IgD-negative memory B cell (primary cell): ENCODE data around the gene OLIG3. TPM values are rescaled to one million over a fixed set of nuclear protein-coding genes. Genes with fewer than 3 reads are reported as not detected.

Source experiments
- H3K27ac Mint-ChIP-seq, 3 donors: one replicate each; pipeline ENCODE4 v1.8.0; 2020 to 2022; ENCODE audit warnings: mild to moderate bottlenecking in 3 of 3, mixed read lengths in 3 of 3, moderate library complexity in 1 of 3
- H3K27me3 Mint-ChIP-seq: one replicate; pipeline ENCODE4 v1.8.0; 2021; ENCODE audit warnings: mixed read lengths
- H3K36me3 Mint-ChIP-seq: one replicate; pipeline ENCODE4 v1.8.0; 2020; ENCODE audit warnings: mild to moderate bottlenecking, mixed read lengths
- H3K4me1 Mint-ChIP-seq, 3 donors: one replicate each; pipeline ENCODE4 v1.8.0; 2020 to 2022; ENCODE audit warnings: mixed read lengths in 3 of 3, mild to moderate bottlenecking in 1 of 3
- H3K4me3 Mint-ChIP-seq, 4 donors: one replicate each; pipeline ENCODE4 v1.8.0; 2020 to 2022; ENCODE audit warnings: mild to moderate bottlenecking in 4 of 4, mixed read lengths in 4 of 4, moderate library complexity in 3 of 4
- H3K9me3 Mint-ChIP-seq, 3 donors: one replicate each; pipeline ENCODE4 v1.8.0; 2020 to 2021; ENCODE audit warnings: mixed read lengths in 3 of 3, mild to moderate bottlenecking in 1 of 3
- polyA plus RNA-seq: library from polyadenylated mRNA; unstranded; fragments of 300-500 nt; fragmentation: Illumina TruSeq; gene quantifications from one replicate; pipeline ENCODE4 v1.2.3, GENCODE V29; 2021

Gene OLIG3
- polyA plus RNA-seq, result not detected

DNA sequence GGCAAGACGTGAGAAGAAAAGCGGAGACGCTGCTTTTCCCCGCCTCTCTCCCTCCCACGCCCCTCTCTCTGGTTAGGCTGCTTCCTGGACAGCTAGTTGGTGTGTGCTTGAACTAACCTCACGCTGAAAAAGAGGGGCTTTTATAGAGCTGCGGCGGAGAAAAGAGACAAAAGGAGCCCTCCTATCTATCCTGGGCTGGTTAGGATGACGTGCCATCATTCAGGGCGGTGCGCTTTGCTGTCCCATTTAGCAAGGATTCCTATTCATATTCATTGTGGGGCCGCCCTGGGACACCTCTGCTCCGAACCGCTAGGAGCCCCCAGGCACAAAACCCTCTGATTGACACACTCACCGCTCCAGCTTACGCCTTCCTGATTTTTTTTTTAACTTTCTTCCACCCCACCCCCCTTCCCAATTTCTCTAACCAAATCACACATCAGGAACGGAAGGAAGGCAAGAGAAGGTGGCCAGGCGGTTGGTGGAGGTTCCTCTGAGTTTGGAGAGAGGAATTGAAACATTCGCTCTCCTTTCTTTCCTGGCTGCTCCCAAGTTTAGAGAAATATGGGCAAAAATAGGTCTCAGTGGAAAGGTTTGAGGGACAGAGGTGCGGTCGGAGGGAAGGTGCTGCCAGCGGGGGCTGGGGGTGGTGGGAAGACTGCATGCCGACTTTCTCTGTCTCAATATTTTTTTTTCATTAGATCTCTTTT is at the start of gene OLIG3:
OLIG3 (minus strand) TSS at position 114 of the 707 bp plus-strand sequence. CDS start 224 bp downstream, outside the sequence.
- Mint-ChIP-seq H3K4me1 (peaks cover 5 to 36% (median 27%) of the 10 kb centered on the region in 3 donors), H3K9me3 (peaks cover 0 to 11% (median 0%) of the 10 kb centered on the region in 3 donors), H3K36me3 (peaks cover 5% of the 10 kb centered on the region), H3K27ac (peak within 1 kb of the TSS; percentile 46 to 89 (median 82)), H3K4me3 (peak within 1 kb of the TSS; percentile 18 to 85 (median 61)), H3K27me3 (peaks cover 79% of the 10 kb centered on the region)

DNA sequence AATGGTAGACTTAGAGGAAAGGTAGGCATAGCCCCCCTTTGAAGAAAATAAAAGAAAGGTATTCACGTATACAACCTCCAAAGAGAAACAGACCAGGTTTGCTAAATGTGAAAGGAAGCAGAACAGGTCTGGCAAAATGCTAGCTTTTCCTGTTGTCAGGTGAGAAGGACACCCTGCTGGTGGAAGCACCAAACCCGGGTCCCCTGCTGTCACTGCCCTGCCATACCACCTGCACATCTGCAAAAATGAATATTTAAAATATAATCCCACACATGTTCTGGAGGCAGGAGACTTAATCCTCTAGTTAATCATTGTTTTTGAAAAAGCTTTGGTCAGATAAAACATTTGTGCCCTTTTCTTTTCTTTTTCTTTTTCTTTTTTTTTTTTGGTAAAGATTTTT is 48.9 kb upstream of the OLIG3 start:
- H3K4me3 Mint-ChIP-seq, result no peak overlapping the region
- H3K9me3 Mint-ChIP-seq, result no peaks in the 10 kb centered on the region
- no peak overlapping the region for H3K27ac Mint-ChIP-seq
- H3K27me3 Mint-ChIP-seq, result peaks cover 10% of the 10 kb centered on the region
- no peaks in the 10 kb centered on the region for H3K36me3 Mint-ChIP-seq
- H3K4me1 Mint-ChIP-seq, result no peaks in the 10 kb centered on the region

DNA sequence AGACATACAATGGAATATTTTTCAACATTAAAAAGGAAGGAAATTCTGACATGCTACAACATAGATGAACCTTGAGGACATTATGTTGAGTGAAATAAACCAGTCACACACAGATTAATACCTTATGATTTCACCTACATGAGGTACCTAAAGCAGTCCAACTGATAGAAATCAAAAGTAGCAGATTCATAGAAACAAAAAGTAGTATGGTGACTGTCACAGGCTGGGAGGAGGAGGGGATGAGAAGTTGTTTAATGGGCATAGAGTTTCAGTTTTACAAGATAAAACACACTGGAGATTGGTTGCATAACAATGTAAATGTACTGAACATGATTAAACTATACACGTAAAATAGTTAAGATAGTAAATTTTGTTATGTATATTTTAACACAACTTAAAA is 48.5 kb upstream of the OLIG3 start:
- no peak overlapping the region for H3K4me3 Mint-ChIP-seq
- H3K27ac Mint-ChIP-seq, result no peak overlapping the region
- H3K36me3 Mint-ChIP-seq, result no peaks in the 10 kb centered on the region
- H3K27me3 Mint-ChIP-seq, result peaks cover 10% of the 10 kb centered on the region
- H3K9me3 Mint-ChIP-seq, result no peaks in the 10 kb centered on the region
- H3K4me1 Mint-ChIP-seq, result no peaks in the 10 kb centered on the region

DNA sequence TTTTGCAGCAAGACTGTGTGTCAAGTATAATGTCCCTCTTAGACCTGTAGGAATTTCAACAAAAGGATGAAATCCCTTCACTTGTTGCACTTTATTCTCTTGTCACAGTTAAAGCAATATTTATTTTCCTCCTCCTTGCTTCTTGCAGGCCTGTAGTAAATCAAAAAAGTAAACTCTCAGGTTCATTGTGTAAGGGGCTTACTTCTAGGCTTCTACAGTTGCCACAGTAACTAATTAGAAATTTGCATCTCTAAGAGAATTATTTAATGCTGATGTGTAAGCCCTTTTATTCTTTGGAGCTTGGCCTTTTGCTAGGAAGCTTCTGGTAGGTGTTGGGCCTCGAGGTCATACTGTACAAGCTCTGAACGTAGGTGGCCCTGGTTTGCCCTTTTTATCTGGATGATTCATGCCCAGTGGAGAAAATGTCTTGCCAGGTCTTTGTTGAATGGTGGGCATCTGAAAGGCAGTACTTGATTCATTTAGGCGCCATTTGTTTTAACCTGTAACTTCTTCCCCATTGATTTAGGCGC is 47.4 kb upstream of the OLIG3 start:
- H3K27me3 Mint-ChIP-seq, result peaks cover 10% of the 10 kb centered on the region
- H3K9me3 Mint-ChIP-seq, result no peaks in the 10 kb centered on the region

DNA sequence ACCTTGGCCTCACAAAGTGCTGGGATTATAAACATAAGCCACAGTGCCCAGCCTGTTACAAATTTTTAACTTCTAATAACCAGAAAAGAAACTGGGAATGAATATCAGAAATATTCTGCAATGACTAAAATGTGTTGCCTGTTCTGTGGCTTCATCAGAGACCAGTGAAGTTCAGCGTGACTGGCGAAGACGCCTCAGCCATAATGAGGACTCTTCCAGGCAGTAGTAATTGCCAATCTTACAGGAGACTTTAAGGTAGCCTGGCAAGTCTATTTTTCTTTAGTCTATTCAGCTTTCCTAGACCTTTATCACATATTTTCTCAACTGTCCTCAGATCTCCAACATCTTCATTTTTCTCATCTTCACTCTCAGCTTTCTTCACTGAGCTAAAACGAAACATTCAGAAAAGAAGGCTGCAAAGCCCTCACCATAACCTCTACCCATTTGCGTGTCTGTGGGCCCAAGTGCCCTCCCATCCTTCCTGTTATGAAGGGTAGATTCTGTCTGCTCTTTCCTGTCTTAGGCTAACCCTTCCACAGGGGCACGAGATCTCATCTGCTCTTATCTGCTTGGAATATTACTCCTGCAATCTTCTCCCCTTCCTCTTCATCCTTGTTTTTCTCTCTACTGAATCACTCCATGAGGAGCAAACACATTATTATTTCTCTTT is 42.0 kb upstream of the OLIG3 start:
- Mint-ChIP-seq H3K4me1 (no peaks in the 10 kb centered on the region), H3K4me3 (no peak overlapping the region), H3K27me3 (peaks cover 15% of the 10 kb centered on the region), H3K9me3 (no peaks in the 10 kb centered on the region), H3K27ac (no peak overlapping the region), H3K36me3 (no peaks in the 10 kb centered on the region)

More for the DNA sequence above, 47.4 kb upstream of the OLIG3 start:
- no peaks in the 10 kb centered on the region for H3K36me3 Mint-ChIP-seq
- no peak overlapping the region for H3K27ac Mint-ChIP-seq
- H3K4me1 Mint-ChIP-seq, result no peaks in the 10 kb centered on the region
- H3K4me3 Mint-ChIP-seq, result no peak overlapping the region

DNA sequence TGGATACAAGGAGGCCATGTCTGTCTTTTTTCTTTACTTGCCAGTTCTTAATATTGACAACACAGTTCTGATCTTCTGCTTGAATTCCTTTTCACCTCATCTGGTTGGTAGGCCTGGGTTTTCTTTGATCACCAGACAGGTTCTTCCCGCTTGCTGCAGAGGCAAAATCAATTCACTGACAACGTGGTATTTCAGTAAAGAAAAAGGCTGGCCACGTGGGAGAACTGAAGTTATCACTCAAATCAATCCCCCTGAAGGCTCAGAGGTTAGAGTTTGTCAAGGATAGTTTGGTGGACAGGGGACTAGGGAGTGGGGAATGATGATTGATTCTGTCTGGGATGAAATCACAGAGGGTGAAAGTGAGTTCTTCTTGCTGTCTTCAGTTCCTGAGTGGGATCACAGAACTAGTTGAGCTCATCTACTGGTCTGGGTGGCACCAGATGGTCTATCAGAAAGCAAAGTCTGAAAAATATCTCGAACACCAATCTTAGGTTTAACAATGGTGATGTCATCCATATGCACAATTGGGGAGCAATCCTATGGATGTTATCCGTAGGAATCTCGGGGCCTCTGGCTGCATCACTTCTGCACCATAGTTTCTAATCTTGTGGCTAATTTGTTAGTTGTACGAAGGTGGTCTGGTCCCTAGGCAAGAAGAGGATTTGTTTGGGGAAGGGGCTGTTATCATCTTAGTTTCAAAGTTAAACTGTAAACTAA is 37.3 kb upstream of the OLIG3 start:
- H3K27ac Mint-ChIP-seq, result no peak overlapping the region

DNA sequence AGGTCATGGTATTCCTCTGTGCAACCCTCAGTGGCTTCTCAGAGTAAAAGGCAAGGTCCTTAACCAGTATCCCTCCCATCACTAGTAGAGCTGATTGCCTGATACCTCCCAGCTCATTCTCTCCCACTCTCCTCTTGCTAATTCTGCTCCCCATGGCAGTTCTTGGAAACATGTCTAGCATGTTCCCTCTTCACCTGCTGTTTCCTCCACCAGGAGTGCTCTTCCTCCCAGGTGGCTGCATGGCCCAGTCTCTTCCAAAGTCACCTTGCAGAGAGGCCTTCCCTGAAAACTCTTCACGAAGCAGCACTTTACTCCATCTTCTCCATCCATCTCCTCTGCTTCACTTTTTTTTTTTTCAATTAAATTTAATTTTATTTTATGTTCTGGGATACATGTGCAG is 36.2 kb upstream of the OLIG3 start:
- H3K27me3 Mint-ChIP-seq, result peaks cover 24% of the 10 kb centered on the region
- H3K4me3 Mint-ChIP-seq, result no peak overlapping the region
- peak overlapping the region in 1 of 3 donors; percentile 74 for H3K27ac Mint-ChIP-seq
- peaks cover 3 to 9% (median 7%) of the 10 kb centered on the region in 3 donors for H3K9me3 Mint-ChIP-seq
- no peaks in the 10 kb centered on the region for H3K36me3 Mint-ChIP-seq
- no peaks in the 10 kb centered on the region for H3K4me1 Mint-ChIP-seq

More for the DNA sequence above, 37.3 kb upstream of the OLIG3 start:
- Mint-ChIP-seq H3K27me3 (peaks cover 17% of the 10 kb centered on the region), H3K36me3 (no peaks in the 10 kb centered on the region), H3K4me1 (no peaks in the 10 kb centered on the region), H3K9me3 (peaks cover 1 to 7% (median 3%) of the 10 kb centered on the region in 3 donors), H3K4me3 (no peak overlapping the region)

DNA sequence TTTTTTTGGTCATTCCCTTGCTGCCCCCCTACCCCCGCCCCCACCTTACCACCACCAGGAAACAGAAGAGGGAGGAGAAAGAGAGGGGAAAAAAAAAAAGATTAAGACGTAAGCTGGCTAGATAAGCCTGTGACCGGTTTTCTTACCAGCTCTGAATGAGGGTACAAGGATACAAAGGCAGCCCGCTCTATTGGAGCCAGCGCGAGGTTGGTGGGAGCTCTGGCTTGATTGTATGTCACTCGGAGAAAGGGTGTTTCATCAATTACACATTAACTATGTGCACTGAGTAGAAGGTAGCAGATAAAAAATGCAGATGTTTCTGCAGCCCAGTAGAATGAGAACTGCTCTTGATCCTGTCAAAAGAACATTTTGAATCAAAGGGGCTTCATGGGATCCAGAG is 28.6 kb upstream of the OLIG3 start:
- no peaks in the 10 kb centered on the region for H3K36me3 Mint-ChIP-seq
- peaks cover 0 to 2% (median 0%) of the 10 kb centered on the region in 3 donors for H3K4me1 Mint-ChIP-seq
- H3K4me3 Mint-ChIP-seq, result no peak overlapping the region
- H3K9me3 Mint-ChIP-seq, result peaks cover 3 to 9% (median 8%) of the 10 kb centered on the region in 3 donors
- peaks cover 32% of the 10 kb centered on the region for H3K27me3 Mint-ChIP-seq
- H3K27ac Mint-ChIP-seq, result no peak overlapping the region

DNA sequence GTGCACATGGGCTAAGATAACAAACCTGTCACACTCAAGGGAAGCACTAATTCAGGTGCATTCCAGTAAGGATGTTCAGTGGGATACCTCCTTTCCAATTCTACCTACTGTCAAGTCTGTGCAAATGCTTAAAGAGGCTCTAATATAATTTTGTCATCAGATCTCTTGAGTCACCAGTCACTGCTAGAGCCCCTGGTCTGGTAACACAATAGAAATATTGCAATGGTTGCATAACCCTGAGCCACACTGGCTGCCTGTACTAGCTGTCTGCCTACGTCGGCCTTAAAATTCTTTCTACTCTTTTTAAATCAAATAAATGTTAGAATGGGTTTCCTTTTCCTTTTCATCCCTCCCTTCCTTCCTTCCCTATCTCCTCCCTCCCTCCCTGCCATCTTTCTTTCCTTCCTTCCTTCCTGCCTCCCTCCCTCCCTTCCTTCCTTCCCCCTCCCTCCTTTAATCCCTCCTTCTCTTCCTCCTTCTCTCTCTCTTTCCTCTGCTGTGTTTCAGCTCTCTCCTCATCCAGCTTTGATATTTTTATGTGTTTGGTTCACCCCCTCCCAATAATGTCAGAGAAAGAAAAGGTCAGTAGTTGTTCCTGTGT is 28.1 kb upstream of the OLIG3 start:
- peaks cover 0 to 2% (median 0%) of the 10 kb centered on the region in 3 donors for H3K4me1 Mint-ChIP-seq
- peaks cover 3 to 9% (median 7%) of the 10 kb centered on the region in 3 donors for H3K9me3 Mint-ChIP-seq
- peaks cover 37% of the 10 kb centered on the region for H3K27me3 Mint-ChIP-seq
- H3K36me3 Mint-ChIP-seq, result no peaks in the 10 kb centered on the region
- H3K27ac Mint-ChIP-seq, result no peak overlapping the region
- no peak overlapping the region for H3K4me3 Mint-ChIP-seq

DNA sequence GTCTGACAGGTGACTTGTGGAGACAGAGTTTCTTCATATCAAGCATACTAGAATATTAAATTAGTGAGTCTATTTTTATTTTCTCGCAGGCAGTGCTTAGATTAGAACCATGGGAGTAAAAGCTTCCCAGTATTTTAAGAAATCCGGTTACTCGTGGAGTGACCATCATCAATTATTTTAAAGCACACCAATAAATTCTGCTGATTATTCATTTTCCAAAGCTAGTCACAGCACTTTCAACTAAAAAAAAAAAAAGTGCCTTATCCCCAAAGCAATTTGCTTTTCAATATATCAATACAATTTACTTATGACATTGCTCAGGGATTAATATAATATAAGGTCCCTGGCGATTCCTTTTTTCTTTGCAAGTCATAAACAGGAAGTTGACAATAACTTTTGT is 26.3 kb upstream of the OLIG3 start:
- peaks cover 0 to 2% (median 0%) of the 10 kb centered on the region in 3 donors for H3K4me1 Mint-ChIP-seq
- peaks cover 0 to 3% (median 3%) of the 10 kb centered on the region in 3 donors for H3K9me3 Mint-ChIP-seq
- H3K4me3 Mint-ChIP-seq, result no peak overlapping the region
- H3K27me3 Mint-ChIP-seq, result peaks cover 39% of the 10 kb centered on the region
- H3K27ac Mint-ChIP-seq, result no peak overlapping the region
- H3K36me3 Mint-ChIP-seq, result no peaks in the 10 kb centered on the region

DNA sequence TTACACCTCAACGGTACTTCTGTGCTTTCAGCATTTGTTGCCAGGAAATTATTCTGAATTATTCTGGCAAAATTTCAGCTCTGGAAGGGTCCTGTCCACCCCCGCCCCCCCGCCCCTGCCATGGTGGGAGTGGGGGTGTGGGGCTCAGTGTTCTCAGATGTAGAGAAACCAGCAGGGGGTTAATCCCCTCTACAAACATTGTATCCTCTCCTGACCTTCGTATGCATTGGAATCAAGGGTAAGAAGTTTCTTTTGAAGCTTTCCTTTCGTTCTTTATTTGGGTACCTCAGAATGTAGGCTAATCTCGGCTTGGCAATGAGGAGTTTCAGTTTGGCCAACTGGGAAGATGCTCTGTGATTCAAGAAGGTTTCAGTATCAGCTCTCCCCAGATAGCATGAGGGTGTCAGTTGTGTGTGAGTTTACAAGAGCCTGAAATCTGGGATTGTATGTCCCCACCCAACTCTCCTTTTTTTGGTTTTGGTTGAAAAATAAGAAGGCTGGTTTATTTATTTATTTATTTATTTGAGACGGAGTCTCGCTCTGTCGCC is 25.5 kb upstream of the OLIG3 start:
- H3K9me3 Mint-ChIP-seq, result peaks cover 0 to 3% (median 1%) of the 10 kb centered on the region in 3 donors
- peaks cover 44% of the 10 kb centered on the region for H3K27me3 Mint-ChIP-seq
- no peak overlapping the region for H3K27ac Mint-ChIP-seq
- H3K4me1 Mint-ChIP-seq, result peaks cover 0 to 2% (median 0%) of the 10 kb centered on the region in 3 donors
- H3K4me3 Mint-ChIP-seq, result no peak overlapping the region
- H3K36me3 Mint-ChIP-seq, result no peaks in the 10 kb centered on the region

DNA sequence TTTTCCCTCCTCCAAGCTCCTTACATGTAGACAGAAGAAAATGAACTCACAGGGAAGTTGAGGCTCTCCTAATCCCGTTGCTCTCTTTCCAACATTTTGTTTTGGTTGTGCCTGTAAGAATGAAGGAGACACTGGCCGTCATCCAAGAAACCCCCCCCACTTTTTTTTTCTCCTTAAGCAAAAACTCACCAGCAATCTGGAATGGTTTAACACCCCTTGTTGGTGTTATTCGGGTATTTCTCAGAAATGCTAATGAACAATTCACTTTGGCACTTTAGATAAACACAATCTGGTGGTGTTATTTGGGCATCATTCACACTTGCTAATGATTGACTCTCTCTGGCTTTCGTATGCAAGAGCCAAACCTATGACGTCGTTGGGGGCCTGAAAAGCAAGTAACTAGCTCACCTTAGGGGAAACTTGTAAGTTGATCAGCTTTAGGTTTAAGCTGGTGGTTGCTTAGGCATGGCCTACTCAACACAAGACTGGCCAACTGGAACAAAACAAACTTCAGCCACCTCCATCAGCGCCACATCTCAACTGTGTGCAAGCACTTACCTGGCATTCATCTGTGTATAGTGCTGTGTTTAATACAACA is 24.3 kb upstream of the OLIG3 start:
- Mint-ChIP-seq H3K27ac (no peak overlapping the region), H3K36me3 (no peaks in the 10 kb centered on the region), H3K4me1 (peaks cover 0 to 2% (median 0%) of the 10 kb centered on the region in 3 donors), H3K9me3 (peaks cover 0 to 3% (median 1%) of the 10 kb centered on the region in 3 donors), H3K4me3 (no peak overlapping the region), H3K27me3 (peaks cover 47% of the 10 kb centered on the region)

DNA sequence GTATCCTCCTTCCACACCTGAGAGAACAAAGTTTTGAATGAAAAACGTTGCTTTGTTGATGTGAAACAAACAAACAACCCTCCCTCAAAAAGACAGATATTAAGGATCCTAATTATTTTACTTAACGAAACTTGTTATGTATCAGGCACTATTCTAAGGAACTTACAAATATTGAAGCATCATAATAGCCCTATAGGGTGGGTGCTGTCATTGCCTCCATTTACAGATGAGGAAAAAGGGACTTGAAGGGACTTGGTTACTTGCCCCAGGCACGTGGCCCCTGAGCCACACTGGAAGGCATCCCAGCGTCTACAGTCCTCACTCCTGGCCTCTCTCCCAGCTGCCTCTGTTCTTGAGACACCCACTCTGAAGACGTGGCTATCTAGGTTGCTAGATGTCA is 20.2 kb upstream of the OLIG3 start:
- Mint-ChIP-seq H3K27me3 (peaks cover 51% of the 10 kb centered on the region), H3K4me1 (no peaks in the 10 kb centered on the region), H3K27ac (no peak overlapping the region), H3K4me3 (no peak overlapping the region), H3K9me3 (peaks cover 3 to 10% (median 9%) of the 10 kb centered on the region in 3 donors), H3K36me3 (no peaks in the 10 kb centered on the region)
